ENCODE data around the gene SURF1.
"Not testable (repeated sequence)": the region's sequence is repeated elsewhere in the genome, so short reads cannot be mapped to it uniquely, and the experiment has no call there.

SURF1 gene

DNA sequence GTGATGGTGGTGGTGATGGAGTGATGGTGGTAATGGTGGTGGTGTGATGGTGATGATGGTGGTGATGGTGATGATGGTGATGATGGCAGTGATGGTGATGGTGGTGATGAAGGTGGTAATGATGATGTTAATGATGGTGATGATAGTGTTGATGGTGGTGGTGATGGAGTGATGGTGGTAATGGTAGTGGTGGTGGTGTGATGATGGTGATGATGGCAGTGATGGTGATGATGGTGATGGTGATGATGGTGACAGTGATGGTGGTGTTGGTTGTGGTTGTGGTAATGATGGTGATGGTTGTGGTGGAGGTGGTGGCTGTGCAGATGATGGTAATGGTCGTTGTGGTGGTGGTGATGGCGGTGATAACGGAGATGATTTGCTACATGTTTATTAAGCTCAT, 27.2 kb upstream of the SURF1 start:
- DNase-seq (ENCODE audit: low spot score), result no peak

DNA sequence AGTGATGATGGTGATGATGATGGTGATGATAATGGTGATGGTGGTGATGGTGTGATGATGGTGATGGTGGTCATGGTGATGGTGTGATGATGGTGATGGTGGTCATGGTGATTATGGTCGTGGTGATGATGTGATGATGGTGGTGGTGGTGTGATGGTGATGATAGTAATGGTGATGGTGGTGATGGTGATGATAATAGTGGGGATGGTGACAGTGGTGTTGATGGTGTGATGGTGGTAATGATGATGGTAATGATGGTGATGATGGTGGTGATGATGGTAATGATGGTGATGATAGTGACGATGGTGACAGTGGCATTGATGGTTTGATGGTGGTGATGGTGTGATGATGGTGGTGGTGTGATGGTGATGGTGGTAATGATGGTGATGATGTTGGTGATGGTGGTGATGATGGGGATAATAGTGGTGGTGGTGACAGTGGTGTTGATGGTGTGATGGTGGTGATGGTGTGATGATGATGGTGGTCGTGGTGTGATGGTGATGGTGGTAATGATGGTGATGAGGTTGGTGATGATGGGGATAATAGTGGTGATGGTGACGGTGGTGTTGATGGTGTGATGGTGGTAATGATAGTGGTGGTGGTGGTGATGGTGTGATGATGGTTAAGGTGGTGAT, 26.3 kb upstream of the SURF1 start:
- no peak for DNase-seq (ENCODE audit: low spot score)

DNA sequence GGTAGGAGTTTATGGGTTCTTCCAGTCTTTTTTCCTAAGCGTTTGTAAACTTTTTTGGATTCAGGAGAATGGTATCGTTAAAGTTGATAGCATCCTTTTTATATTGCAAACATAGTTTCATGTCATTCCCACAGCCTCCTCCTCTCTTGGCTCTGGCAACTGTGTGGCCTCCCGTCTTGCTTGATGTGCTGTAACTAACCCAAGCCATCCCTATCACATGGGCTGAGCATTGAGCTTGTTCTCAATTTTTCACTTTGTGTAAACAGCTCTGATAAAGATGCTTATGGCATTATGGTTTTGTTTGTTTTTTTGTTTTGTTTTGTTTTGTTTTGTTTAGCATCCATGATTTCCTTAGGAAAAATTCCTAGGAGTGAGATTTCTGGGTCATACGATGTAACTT, 24.4 kb upstream of the SURF1 start:
- no peak for DNase-seq (ENCODE audit: low spot score)

DNA sequence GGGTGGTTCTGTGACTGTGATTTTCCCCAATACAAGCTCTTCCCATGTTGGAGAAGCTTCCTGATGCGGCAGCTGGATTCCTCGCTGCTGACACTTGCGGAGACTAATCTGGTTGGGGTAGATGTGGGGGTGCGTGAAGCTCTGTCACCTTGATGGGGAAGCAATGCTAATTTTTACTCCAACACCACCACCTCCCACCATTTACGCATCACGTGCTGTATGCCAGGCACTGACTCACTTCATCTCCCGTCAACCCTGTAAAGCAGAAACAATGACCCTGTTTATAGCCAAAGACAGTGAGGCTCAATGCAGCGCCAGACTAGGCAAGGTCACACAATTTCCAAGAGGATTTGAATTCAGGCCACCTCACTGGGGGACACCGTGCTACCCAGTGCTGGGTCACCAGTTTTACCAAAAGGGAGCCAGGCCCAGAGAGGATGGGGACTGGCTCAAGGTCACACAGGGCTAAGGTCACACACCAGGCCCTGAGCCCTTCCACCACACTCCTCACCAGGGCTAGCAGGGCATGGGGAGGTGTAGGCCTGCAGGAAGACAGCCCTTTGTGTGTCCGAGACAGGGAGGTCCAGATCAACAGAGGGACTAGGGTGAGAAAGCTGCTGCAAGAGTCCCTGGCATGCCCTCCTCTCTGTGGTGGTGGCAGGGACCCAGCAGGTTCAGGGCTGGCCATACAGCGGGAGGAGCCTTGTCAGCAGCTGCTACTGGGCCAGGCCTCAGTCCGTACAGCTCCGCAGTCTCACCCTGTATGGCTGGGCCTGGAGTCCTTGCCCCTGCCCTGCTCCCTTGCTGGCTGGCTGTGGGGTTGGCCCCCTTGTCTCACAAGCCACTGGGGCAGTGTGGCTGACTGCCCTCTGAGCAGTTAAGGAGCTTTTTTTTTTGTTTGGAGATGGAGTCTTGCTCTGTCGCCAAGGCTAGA, 23.1 kb upstream of the SURF1 start:
- no peak for DNase-seq (ENCODE audit: low spot score)

DNA sequence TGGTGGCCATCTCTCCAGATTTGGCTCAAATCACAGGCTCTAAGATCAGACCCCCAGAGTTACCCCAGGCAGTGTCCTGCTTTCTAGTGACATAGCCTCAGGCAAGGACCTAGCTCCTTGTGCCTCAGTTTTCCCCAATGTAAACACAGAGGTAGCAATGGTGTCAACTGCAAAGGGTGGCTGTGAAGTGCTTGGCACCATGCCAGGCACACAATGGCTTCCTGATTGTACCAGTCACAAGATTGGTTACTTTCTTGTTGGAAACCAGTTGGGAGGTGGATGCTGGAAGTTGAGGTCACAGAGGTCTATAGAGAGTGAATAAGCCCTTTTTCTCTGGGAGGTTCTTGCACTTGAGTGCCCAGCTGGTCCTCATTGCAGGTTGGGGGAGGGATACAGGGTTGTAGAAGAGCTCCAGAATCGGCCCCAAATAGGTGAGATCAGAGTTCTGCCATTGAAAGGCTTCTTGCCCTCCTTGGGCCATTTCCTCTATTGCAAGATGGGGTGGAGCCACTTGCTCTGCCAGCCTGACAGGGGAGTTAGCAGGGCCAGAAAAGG, 22.2 kb upstream of the SURF1 start:
- DNase-seq (ENCODE audit: low spot score), result no peak

DNA sequence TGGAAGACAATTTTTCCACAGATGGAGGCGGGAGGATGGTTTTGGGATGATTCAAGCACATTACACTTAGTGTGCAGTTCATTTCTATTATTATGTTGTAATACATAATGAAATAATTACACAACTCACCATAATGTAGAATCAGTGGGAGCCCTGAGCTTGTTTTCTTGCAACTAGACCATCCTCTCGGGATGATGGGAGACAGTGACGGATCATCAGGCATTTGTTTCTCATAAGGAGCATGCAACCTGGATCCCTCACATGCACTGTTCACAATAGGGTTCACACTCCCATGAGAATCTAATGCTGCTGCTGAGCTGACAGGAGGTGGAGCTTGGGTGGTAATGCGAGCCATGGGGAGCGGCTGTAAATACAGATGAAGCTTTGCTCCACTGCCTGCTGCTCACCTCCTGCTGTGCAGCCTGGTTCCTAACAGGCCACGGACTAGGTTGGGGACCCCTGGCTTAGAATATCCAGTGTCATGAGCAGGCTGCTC, 21.5 kb upstream of the SURF1 start:
- no peak for DNase-seq (ENCODE audit: low spot score)

DNA sequence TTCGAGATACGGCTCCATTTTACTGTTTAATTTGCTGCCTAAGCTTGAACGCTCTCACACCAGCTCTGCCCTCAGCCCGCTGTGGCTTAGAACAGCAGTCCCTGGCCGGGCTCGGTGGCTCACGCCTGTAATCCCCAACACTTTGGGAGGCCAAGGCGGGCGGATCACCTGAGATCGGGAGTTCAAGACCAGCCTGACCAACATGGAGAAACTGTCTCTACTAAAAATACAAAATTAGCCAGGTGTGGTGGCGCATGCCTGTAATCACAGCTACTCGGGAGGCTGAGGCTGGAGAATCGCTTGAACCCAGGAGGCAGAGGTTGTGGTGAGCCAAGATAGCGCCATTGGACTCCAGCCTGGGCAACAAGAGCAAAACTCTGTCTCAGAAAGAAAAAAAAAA, 21.0 kb upstream of the SURF1 start:
- not testable (repeated sequence) for DNase-seq (ENCODE audit: low spot score)

DNA sequence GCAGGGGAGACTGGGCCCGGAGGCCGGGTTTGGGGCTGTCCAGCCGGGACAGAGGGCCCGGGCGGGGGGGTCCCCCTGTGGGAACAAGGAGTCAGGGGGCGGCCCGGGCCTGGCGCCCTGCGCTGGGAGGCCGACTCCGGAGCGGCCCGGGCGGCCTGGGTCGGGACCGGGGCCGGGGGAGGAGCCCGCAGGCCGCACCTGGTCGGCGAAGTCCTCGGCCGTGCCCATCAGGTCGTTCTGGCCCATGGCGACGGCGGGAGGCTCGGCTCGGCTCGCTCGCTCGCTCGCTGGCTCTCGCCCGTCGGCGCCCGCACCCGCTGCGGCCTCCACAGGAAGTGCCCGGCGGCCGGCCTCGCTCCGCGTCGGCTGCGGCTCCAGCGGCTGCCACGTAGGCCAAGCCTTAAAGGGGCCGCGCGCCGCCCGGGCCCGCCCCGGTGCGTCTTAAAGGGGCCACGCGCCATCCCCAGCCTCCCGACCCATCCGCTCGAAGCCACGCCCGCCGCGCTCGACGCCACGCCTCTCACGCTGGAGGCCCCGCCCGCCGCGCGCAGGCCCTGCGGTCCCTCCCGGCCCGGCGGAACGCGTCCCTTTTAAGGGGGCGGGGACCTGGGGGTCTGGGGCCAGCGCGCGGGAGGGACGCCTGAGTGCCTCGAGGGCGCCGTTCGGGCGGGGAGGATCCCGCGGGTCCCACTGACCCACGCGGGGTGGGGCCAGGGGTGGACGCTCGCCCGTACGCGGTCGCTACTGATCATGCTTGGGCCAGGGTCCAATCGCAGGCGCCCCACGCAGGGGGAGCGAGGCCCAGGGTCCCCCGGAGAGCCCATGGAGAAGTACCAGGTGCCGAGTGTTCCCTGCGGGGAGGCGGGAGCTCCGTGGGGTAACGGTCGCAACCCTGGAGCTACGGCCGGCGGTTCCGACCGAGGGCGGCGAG, 19.7 kb upstream of the SURF1 start, which contains the start of the genes STKLD1 and SURF4:
Gene STKLD1, plus strand, starts transcription at position 643 of the 931 bp plus-strand sequence. Its CDS starts 108 bp downstream, at position 751.
Gene SURF4, minus strand, starts transcription at position 337 of the 931 bp plus-strand sequence. Its CDS starts 91 bp downstream, at position 246.
- peak; percentile 99 for DNase-seq (ENCODE audit: low spot score)

DNA sequence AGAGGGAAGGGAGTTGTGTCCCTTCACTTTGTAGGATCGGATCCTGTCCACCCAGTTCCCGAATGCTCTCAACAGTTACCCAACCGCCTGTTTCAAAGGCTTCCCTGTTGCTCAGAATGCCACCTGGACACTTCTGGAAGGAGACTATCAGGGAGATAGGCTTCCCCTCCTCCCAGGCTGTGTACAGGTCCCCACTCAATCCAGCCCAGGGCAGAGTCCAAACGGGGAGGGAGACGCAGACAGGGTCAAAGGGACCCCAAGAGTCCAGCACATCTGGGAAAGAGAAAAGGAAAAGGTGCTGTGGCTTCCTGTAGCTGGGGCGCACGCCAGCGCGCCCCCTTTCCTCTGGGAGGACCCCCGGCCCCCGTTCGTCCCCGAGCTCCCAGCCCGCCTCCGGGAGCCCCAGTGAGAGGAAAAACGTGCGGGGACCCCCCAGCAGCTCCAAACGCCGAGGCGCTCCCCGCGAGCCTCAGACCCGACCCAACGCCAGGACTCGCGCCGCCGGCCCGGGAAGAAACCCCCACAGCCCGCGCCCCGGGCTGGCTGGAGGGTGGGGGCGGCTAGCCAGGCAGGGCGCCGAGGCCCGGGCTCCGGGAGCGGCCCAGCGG, 18.9 kb upstream of the SURF1 start:
- DNase-seq (ENCODE audit: low spot score), result no peak

DNA sequence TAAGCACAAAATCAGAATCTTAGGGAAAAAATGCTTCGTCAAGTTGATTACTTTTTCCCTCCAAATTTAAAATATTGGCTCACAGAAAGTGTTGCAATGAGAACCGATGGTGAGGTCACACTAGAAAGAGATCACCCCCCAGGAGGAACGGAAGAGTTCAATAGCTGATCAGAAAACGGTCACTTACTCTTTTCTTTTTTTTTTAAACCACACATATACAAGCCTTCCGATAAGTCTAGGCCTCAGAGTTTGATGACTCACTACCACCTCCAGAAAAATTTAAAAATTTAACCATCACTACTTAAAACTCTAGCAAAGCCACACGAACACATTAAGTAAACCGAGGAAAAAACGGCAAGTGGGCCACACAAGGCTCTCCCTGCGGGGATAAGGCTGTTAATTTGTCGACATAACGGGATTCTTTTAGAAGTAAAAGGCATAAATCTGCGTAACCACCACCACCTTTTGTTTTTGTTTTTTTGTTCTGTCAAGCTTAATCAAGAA, 18.4 kb upstream of the SURF1 start:
- no peak for DNase-seq (ENCODE audit: low spot score)

DNA sequence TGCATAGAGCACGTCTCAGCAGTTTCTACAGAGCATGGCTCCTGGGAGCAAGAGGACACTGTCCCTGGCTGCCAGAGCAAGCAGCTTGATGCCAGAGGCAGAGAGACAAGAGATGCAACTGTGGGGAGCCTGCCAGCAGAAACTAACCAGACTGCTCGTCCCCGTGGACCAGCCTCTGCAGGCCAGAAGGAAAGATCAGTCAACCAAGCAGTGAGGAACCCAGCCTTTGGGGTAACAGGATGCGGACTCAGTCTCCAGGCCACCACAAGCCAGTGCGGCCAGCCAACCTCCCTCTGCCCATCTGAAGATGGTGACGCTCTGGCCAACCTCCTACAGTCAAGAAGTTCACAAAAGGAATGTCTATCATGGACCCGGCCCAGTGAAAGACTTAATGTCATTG, 15.9 kb upstream of the SURF1 start:
- no peak for DNase-seq (ENCODE audit: low spot score)

DNA sequence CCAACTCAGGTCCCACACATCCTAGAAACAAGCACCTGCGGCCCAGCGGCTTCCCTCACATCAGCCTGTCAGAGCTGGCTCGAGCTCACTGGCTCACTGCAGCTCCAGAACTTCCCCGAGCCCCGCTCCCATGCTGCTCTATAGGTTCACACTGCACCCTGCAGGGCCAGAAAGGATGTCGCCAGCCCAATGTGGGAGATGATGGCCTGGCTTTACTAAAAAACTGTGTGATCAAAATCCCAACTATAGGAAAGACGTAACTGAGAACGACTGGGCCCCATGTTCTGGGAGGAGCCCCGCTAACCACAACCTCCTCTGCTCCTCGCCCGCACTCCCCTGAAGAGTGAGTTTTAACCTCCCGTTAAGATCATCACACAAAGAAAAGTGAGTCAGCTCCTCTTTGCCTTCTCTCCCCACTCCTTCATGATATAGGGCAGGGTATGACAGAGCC, 15.0 kb upstream of the SURF1 start:
- no peak for DNase-seq (ENCODE audit: low spot score)

DNA sequence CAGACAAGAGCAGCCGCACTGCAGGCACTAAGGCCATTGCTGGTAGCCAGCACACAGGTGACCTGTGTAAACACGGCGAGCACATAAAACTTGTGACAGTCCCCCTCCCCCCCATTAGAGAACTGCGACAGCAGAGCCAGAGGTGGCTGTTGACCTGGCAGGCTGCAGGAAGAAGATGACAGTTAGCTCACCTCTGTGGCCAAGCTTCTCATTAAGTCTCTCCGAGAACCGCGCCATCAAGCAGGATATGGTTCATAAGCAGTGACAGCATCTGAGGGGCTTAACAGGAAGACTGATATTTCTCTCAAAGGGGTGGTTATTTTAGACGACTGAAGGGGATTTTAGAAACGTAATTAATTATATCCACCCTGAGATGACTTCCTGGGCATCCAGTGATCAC, 14.4 kb upstream of the SURF1 start:
- DNase-seq (ENCODE audit: low spot score), result no peak

DNA sequence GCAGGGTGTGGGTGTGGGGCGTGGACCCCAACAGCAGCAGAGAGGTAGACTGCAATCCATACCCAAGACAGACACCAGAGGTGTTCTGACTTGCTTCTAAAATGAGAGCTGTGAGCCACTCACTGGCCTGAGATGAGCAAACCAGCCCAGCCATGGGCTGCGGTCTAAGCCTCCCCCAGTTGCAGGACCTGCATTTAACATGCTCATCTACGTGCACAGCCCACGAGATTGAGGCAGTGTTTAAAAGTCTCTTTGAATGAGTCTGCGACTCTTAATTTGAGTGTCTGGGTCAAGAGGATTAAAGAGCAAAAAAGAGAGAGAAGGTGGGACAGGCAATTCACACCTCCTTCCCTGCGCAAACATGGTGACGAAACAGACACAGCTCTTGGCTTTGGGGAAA, 13.6 kb upstream of the SURF1 start:
- DNase-seq (ENCODE audit: low spot score), result no peak

DNA sequence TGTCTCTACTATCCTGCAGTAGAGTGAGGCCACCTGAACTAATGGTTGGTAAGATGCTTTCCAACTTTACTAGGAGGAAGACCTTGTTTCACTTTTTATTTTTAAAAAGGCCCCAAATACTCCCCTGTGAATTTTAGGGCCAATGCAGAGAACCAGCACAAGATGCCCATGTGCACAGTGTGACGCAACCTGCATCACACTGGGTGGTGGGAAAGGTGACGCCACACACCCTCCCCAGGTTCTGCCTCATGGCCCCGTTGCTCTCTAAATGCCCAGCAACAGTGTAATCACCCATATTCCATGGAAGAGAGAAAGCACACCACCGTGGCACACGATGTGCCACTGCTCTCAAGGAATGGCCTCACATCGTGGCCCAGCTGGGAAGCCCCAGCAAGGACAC, 13.1 kb upstream of the SURF1 start:
- DNase-seq (ENCODE audit: low spot score), result no peak

DNA sequence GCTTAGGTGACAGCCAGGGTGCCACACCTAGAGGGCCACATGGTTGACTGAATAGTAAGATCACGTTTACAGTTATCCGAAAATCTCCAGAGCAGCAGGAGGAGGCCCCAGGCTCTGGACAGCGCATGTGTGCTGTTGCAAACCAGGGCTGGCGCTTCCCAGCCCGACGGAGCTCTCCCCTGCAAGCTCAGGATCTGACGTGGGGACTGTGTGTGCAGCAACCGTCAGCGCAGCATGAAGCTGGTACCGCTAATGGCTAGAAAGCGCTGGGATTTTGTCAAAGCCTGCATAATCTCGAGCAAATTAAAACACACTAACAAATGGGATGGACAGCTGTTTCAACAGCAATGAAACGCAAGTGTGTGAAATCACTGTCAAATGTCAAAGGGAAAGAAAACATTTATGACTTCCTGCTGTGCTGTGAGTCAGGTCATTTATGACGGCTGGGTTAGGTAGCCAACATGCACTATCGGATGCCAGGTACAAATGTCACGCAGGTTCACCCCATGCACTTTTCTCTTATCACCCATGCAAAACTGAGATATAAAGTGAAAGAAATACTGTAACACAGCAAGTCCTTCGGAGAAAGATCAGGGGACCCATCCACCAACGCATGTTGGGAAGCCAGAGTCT, 12.1 kb upstream of the SURF1 start:
- no peak for DNase-seq (ENCODE audit: low spot score)

DNA sequence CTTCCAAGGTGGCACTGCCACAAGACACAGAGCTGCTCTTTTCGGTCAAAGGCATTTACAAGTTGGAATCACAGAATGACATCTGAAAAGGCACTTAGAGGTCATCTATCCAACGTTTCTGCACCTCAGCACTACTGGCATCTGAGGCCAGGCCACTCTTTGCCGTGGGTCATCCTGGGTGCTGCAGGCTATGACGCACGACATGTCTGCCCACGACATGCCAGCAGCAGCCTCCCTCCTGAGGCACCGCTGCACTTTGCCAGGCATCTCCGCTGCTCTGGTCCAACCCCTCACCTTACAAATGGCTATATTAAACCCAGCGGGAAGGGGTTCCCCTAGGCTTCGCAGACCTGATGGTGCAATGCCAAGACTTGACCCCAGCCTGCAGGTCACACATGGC, 11.5 kb upstream of the SURF1 start:
- no peak for DNase-seq (ENCODE audit: low spot score)

DNA sequence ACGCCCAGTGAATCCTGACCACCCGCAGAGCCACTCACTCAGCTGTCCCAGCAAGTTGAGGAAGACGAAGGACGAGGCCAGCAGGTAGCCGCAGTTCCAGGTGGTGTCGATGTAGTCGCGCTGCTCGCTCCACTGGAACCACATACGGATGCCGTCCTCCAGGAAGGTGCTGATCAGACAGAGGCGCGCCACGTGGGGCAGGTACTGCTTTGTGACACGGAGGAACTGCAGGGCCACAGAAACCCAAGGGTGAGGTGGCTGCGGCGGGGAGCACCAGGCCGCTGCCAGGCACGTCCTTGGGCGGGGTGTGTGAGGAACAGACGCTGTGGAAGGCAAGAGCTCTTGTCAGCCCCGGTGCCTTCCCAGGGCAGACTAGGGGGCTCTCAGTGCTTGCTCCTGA, 10.9 kb upstream of the SURF1 start:
- no peak for DNase-seq (ENCODE audit: low spot score)

DNA sequence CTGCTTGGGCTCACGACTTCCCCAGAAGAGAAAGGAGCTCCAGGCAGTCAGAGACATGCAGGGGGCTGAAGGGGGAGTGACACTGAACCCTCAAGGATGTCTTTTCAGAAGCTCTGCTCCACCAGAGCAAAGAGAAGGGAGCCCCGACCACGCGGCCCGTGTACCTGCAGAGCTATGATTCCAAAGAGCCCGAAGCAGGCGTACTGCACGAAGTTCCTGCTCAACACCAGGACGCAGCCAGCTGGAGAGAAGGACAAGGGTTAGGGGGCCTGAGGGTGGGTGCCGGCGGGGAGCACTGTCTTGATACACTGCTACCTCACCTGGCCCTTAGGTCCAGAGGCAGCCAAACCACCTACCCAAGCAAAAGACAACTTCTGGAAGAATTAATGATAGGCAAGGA, 10.1 kb upstream of the SURF1 start:
- DNase-seq (ENCODE audit: low spot score), result no peak

DNA sequence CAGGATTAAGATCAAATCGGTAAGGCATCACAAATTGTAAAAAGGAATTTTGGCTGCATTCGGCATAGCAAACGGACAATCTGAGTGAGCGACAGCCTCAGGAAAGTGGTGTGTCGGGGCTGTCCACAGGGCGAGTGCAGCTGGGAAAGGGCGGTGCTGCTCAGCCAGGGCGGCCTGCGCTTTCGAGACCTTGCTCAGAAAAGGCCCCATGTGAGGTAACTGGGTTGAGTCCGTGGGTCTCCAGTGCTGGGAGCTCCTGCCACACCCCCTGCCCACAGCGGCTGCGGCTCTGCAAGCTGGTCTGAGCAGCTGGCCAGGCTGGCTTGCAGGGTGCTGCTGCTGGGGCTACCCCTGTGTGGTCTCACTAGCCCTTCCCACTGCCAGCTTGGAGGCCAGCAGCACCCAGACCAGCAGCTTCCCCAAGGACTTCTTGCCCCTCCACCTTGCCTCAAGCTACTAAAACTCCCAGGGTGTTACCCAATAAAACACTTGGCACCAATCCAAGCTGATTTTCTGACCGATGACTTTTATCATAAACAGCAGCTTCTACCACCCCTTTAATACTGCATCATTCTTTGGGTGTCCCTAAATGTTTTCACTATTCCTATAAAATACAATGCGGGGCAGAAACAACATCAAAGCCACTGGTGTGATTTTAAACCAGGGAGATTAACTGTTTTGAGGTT, 6.2 kb upstream of the SURF1 start:
- no peak for DNase-seq (ENCODE audit: low spot score)
